Liver (tissue), 9 donors: ENCODE results near the gene PPM1M. TPM values are rescaled to one million over a fixed set of nuclear protein-coding genes. Genes with fewer than 3 reads are reported as not detected.

Source experiments
- DNase-seq: peaks from one replicate; pipeline ENCODE4 v3.0.0-alpha.2; 2017; ENCODE audit warnings: low spot score
- H3K27ac ChIP-seq, 2 donors: one replicate each; pipeline ENCODE4 v1.7.0; 2013; ENCODE audit warnings: inconsistent platforms in 2 of 2, low read length in 2 of 2, control low read depth in 1 of 2, low read depth in 1 of 2, mild to moderate bottlenecking in 1 of 2
- H3K27me3 ChIP-seq, 4 donors: one replicate each; pipeline versions ENCODE4 v1.6.1 to v1.7.0; 2013; ENCODE audit warnings: low read length in 3 of 4, inconsistent platforms in 1 of 4, mild to moderate bottlenecking in 1 of 4, moderate library complexity in 1 of 4; ENCODE audit not compliant: control insufficient read depth in 4 of 4, insufficient read depth in 4 of 4
- H3K36me3 ChIP-seq, 4 donors: one replicate each; pipeline versions ENCODE4 v1.6.1 to v1.7.0; 2013; ENCODE audit warnings: low read length in 3 of 4, mild to moderate bottlenecking in 3 of 4, low read depth in 1 of 4, moderate library complexity in 1 of 4; ENCODE audit not compliant: control insufficient read depth in 4 of 4, insufficient read depth in 3 of 4
- H3K4me1 ChIP-seq, 4 donors: one replicate each; pipeline versions ENCODE4 v1.6.1 to v1.7.0; 2013; ENCODE audit warnings: low read length in 3 of 4, mild to moderate bottlenecking in 3 of 4, moderate library complexity in 1 of 4; ENCODE audit not compliant: control insufficient read depth in 4 of 4, insufficient read depth in 4 of 4
- H3K4me3 ChIP-seq, 3 donors: one replicate each; pipeline versions ENCODE4 v1.6.1 to v1.7.0; 2013; ENCODE audit warnings: low read length in 3 of 3, control low read depth in 1 of 3, low read depth in 1 of 3, mild to moderate bottlenecking in 1 of 3
- H3K9ac ChIP-seq, 2 donors: one replicate each; pipeline ENCODE4 v1.7.0; 2013; ENCODE audit warnings: low read length in 2 of 2, mild to moderate bottlenecking in 2 of 2, moderate library complexity in 2 of 2, control low read depth in 1 of 2, low read depth in 1 of 2
- H3K9me3 ChIP-seq, 4 donors: one replicate each; pipeline versions ENCODE4 v1.6.1 to v1.7.0; 2013; ENCODE audit warnings: low read length in 3 of 4; ENCODE audit not compliant: control insufficient read depth in 4 of 4
- CTCF ChIP-seq: fragments of 150-350 bp; IDR thresholded peaks from 2 replicates; pipeline ENCODE4 v1.5.1; 2017; ENCODE audit warnings: improper control_type of control experiment, low read depth, low read length; ENCODE audit not compliant: missing input control
- EGR1 ChIP-seq, 2 donors: IDR thresholded peaks; 2 replicates each; pipeline ENCODE4 v1.6.1; 2016 to 2018; ENCODE audit warnings: antibody characterized with exemption in 2 of 2, low read depth in 2 of 2
- FOXA1 ChIP-seq: IDR thresholded peaks from 2 replicates; pipeline ENCODE4 v1.6.1; 2016; ENCODE audit warnings: antibody characterized with exemption
- JUND ChIP-seq, 2 donors: IDR thresholded peaks; 2 replicates each; pipeline ENCODE4 v1.6.1; 2016; ENCODE audit warnings: antibody characterized with exemption in 2 of 2
- NR2F2 ChIP-seq: IDR thresholded peaks from 2 replicates; pipeline ENCODE4 v1.6.1; 2016; ENCODE audit warnings: antibody characterized with exemption
- RAD21 ChIP-seq, 2 donors: IDR thresholded peaks; 2 replicates each; pipeline ENCODE4 v1.6.1; 2016; ENCODE audit warnings: antibody characterized with exemption in 2 of 2, mild to moderate bottlenecking in 2 of 2
- REST ChIP-seq: IDR thresholded peaks from 2 replicates; pipeline ENCODE4 v1.6.1; 2016; ENCODE audit warnings: antibody characterized with exemption, mild to moderate bottlenecking
- RXRA ChIP-seq, 2 donors: IDR thresholded peaks; 2 replicates each; pipeline ENCODE4 v1.6.1; 2017 to 2018; ENCODE audit warnings: antibody characterized with exemption in 2 of 2, mild to moderate bottlenecking in 1 of 2
- TAF1 ChIP-seq: conservative IDR thresholded peaks from 2 replicates; pipeline ENCODE4 v1.6.1; 2016; ENCODE audit warnings: antibody characterized with exemption, mild to moderate bottlenecking
- ZBTB33 ChIP-seq: IDR thresholded peaks from 2 replicates; pipeline ENCODE4 v1.6.1; 2016; ENCODE audit warnings: antibody characterized with exemption
- WGBS: extraction: QIAGEN DNeasy Blood & Tissue Kit; methylation state at CpG from one replicate; pipeline ENCODE4 v1.1.7; 2013; 5-methylcytosine and 5-hydroxymethylcytosine counted together
- polyA plus RNA-seq, 2 donors: library from polyadenylated mRNA; stranded (reverse) in 1 of 2; unstranded in 1 of 2; fragments of 200-250 nt in 1 of 2; fragments of >200 nt in 1 of 2; fragmentation: Nextera tagmentation in 1 of 2; extraction: Ambion mirVana in 1 of 2; gene quantifications; one replicate each; pipeline versions ENCODE4 v1.2.1 to v1.2.3, GENCODE V29; 2013 to 2015
- total RNA-seq, 2 donors: library from RNA; depleted of rRNA; stranded (reverse); fragments of >200 nt; gene quantifications; one replicate each; pipeline ENCODE4 v1.2.3, GENCODE V29; 2014
- donor health status: healthy.
- donor health status: healthy.
- donor health status: healthy.
- donor health status: healthy.
- donor health status: healthy.

Gene PPM1M
- total and polyA plus RNA-seq, 4 donors: 2.8 to 5.5 (median 4.6) TPM

GRCh38 chr3:52289747-52290595, 44.4 kb downstream of the PPM1M start (continued):
- TF ChIP-seq REST: no peak
- TF ChIP-seq RAD21 (IDR thresholded peaks at IDR 0.05): peak; percentile 24 to 34
- TF ChIP-seq FOXA1: no peak
- TF ChIP-seq CTCF: peak; percentile 7

- no peaks in the 10 kb centered on the region for H3K9me3 ChIP-seq
- WGBS: 31% methylated on average over 23 of the region's 23 CpGs
- H3K9ac ChIP-seq: peak overlapping the region; percentile 70 to 90
- peak overlapping the region; percentile 83 to 98 for H3K27ac ChIP-seq
- DNase-seq: no peak
- no peaks in the 10 kb centered on the region for H3K27me3 ChIP-seq
- TF ChIP-seq TAF1 (no peak), JUND (IDR thresholded peaks at IDR 0.05) (no peak), ZBTB33 (no peak), REST (no peak), CTCF (no peak), RXRA (IDR thresholded peaks at IDR 0.05) (no peak), RAD21 (IDR thresholded peaks at IDR 0.05) (no peak), NR2F2 (no peak), EGR1 (IDR thresholded peaks at IDR 0.05; ENCODE audit: low read depth in 2 of 2) (no peak)
- peak overlapping the region; percentile 71 to 95 (median 90) for H3K4me3 ChIP-seq
- peaks cover 3 to 6% (median 5%) of the 10 kb centered on the region in 4 donors for H3K36me3 ChIP-seq
- H3K4me1 ChIP-seq: peaks cover 14 to 79% (median 60%) of the 10 kb centered on the region in 4 donors
Measured at GRCh38 chr3:52290596-52291507, 45.3 kb downstream of the PPM1M start.
